Brain microvascular endothelial cell (primary cell): ENCODE data around the gene TMEM106B.
A peak's percentile ranks its signal among the peaks of the same experiment; 100 is the strongest.

Experiments used
- DNase-seq: peaks from one replicate; pipeline ENCODE4 v3.0.0-alpha.2; 2020
- H3K27ac ChIP-seq: fragments of 250-450 bp; sonication (Bioruptor Pico); 2 replicates; pipeline ENCODE4 v1.5.1; 2020; ENCODE audit warnings: mild to moderate bottlenecking, moderate library complexity
- H3K27me3 ChIP-seq: fragments of 250-450 bp; sonication (Bioruptor Pico); replicated peaks from 2 replicates; pipeline ENCODE4 v1.5.1; 2020; ENCODE audit warnings: mild to moderate bottlenecking
- H3K36me3 ChIP-seq: fragments of 250-450 bp; sonication (Bioruptor Pico); replicated peaks from 2 replicates; pipeline ENCODE4 v1.5.1; 2020; ENCODE audit warnings: mild to moderate bottlenecking
- H3K4me3 ChIP-seq: 2 replicates; pipeline ENCODE4 v1.5.1; 2011; ENCODE audit warnings: low read depth, mild to moderate bottlenecking, control low read depth, low read length, moderate library complexity
- in situ Hi-C: cut with HindIII; loops from 2 replicates; pipeline ENCODE4 v1.10.0; 2017; ENCODE audit warnings: low sequenced_read_pairs, low pct_ligation_motif_present
- TF ChIP-seq, protein P1 (sequence below): IDR thresholded peaks from 2 replicates; pipeline ENCODE4 v1.5.1; 2011; ENCODE audit warnings: low read depth, mild to moderate bottlenecking, moderate library complexity, low read length, control low read depth, inconsistent platforms; ENCODE audit errors: missing control alignments

Gene TMEM106B

DNA sequence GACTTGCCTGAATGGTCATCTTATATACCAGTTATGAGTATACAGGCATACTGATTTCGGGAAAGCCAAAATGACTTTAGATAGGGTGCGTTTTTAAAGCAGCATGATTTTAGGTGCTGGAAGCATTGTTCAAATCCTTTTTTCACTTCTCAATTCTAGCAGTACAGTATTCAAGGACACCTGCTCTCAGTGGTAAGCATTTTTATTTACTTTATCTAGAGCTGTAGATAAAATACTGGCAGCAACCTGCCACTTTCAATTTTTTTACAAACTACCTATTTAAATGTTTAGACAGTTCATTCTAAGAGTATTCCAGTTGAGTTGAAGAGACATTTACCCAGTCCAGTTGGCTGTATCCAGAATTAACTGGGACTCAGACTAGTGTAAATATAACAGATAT lies 33.6 kb downstream of the TMEM106B start:
- Histone ChIP-seq H3K27ac (no peak overlapping the region), H3K4me3 (no peak overlapping the region), H3K36me3 (no peaks in the 10 kb centered on the region), H3K27me3 (no peaks in the 10 kb centered on the region)
- no peak for DNase-seq
- in situ Hi-C loops: no loop called here
- TF ChIP-seq, protein P1, sequence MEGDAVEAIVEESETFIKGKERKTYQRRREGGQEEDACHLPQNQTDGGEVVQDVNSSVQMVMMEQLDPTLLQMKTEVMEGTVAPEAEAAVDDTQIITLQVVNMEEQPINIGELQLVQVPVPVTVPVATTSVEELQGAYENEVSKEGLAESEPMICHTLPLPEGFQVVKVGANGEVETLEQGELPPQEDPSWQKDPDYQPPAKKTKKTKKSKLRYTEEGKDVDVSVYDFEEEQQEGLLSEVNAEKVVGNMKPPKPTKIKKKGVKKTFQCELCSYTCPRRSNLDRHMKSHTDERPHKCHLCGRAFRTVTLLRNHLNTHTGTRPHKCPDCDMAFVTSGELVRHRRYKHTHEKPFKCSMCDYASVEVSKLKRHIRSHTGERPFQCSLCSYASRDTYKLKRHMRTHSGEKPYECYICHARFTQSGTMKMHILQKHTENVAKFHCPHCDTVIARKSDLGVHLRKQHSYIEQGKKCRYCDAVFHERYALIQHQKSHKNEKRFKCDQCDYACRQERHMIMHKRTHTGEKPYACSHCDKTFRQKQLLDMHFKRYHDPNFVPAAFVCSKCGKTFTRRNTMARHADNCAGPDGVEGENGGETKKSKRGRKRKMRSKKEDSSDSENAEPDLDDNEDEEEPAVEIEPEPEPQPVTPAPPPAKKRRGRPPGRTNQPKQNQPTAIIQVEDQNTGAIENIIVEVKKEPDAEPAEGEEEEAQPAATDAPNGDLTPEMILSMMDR: no peak

DNA sequence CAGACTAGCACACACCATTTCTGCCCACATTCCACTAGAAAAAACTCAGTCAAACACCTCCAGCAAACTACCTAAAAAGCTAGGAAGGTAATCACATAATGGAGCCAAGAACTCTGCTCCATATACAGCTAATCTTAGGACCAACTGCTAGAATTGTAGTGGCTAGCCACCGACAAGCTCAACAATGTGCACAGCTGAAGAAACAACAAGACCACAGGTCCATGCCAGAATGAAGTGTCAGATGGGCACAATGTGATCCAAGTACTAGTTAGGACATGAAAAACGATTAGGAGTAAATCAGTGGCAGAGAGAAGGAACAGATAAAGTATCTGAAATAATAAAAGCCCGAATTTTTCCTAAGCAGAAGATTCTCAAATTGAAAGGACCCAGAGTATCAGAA lies 38.6 kb downstream of the TMEM106B start:
- Histone ChIP-seq H3K27ac (no peak overlapping the region), H3K36me3 (no peaks in the 10 kb centered on the region), H3K4me3 (no peak overlapping the region), H3K27me3 (no peaks in the 10 kb centered on the region)
- in situ Hi-C loops: no loop called here
- TF ChIP-seq, protein P1: no peak
- no peak for DNase-seq

DNA sequence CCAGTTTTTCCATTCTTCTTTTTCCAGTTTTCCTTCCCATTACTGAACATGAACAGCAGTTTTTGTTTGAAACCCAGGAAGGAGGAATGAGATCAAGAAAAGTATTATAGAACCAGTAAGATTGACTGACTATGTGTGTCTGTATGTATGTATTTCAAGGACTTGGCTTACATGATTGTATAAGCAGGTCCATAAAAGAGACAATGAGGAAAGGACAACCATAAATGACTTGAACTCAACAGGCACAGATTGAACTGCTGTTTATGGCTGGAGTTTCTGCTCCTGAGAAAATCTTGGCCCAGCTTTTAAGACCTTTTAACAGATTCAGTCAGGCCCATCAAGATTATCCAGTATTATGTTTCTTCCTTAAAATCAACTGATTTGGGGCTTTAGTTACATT lies 39.1 kb downstream of the TMEM106B start:
- DNase-seq: no peak
- no peaks in the 10 kb centered on the region for H3K36me3 ChIP-seq
- H3K4me3 ChIP-seq: no peak overlapping the region
- TF ChIP-seq, protein P1: no peak
- no peak overlapping the region for H3K27ac ChIP-seq
- H3K27me3 ChIP-seq: no peaks in the 10 kb centered on the region
- in situ Hi-C loops: no loop called here

DNA sequence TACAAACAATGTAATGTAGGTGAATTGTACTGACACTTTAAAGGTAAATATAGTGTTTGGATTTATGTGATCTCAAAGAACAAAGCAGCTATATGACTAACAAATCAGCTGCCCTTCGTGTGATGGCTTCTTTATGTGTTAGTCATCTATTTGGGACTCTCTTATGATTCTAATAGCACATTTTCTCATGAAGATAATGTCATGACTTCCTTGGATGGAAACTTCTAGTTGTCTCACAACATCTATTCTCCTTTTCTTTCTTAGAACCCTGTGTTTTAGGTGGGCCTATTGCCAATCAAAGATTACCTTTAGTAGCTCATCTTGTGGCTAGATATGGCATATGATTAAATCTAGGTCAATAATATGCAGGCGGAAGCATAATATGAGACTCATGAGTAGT lies 45.0 kb downstream of the TMEM106B start:
- peak; percentile 44 for DNase-seq
- TF ChIP-seq, protein P1: no peak
- no peaks in the 10 kb centered on the region for H3K36me3 ChIP-seq
- H3K27ac ChIP-seq: no peak overlapping the region
- H3K27me3 ChIP-seq: no peaks in the 10 kb centered on the region
- H3K4me3 ChIP-seq: no peak overlapping the region
- in situ Hi-C loops: no loop called here

DNA sequence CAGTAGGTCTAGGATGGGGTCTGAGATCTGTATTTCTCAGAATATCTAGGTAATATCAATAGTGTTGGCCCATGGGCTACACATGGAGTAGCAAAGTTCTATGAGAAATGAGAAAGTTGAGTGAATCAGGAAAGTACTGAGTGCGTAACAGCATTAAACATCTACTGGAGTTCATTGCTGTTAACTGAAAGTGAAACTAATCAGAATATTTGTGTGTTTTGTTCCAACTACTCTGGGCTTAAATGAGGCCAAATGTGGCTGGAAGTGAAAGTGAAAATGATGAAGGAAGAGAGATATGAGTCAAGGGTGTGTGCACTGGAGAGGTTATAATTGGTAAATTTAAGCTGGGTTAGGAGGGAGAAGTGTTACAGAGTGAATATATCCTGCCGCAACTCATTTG lies 46.5 kb downstream of the TMEM106B start:
- H3K27ac ChIP-seq: no peak overlapping the region
- in situ Hi-C loops: no loop called here
- H3K36me3 ChIP-seq: no peaks in the 10 kb centered on the region
- no peak overlapping the region for H3K4me3 ChIP-seq
- H3K27me3 ChIP-seq: no peaks in the 10 kb centered on the region
- peak; percentile 36 for DNase-seq
- TF ChIP-seq, protein P1: no peak

DNA sequence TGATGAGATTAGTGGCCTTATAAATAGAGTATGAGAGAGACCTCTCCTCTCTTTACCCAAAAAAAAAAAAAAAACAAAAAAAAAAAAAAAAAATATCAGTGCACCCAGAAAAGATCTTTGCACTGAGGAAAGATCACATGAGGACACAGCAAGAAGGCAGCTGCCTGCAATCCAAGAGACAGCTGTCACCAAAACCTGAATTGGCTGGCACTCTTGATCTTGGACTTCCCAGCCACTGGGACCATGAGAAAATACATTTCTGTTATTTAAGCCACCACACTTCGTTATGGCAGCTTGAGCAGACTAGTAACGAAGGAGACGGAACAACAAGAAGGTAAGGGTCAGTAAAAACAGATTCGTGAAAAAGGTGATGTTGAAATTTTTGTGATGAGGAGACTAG lies 47.0 kb downstream of the TMEM106B start:
- no peak overlapping the region for H3K4me3 ChIP-seq
- H3K27me3 ChIP-seq: no peaks in the 10 kb centered on the region
- no peaks in the 10 kb centered on the region for H3K36me3 ChIP-seq
- no peak for DNase-seq
- no peak overlapping the region for H3K27ac ChIP-seq
- TF ChIP-seq, protein P1: no peak
- in situ Hi-C loops: no loop called here
